HL-60 (cell line): Measurements from ENCODE around the gene TXNRD2.

Experiments
- DNase-seq, 2 experiments: peaks; one replicate each; pipeline ENCODE4 v3.0.0-alpha.2; 2010 to 2020; ENCODE audit warnings: low read depth in 1 of 2, low spot score in 1 of 2
- H3K27ac ChIP-seq: fragments of 250-450 bp; sonication (Bioruptor Pico); replicated peaks from 2 replicates; pipeline ENCODE4 v1.5.1; 2020; ENCODE audit warnings: mild to moderate bottlenecking, moderate library complexity
- H3K27me3 ChIP-seq: fragments of 250-450 bp; sonication (Bioruptor Pico); 2 replicates; pipeline ENCODE4 v1.5.1; 2021; ENCODE audit warnings: mild to moderate bottlenecking, moderate library complexity; ENCODE audit not compliant: insufficient read depth, poor library complexity, severe bottlenecking
- H3K4me3 ChIP-seq: replicated peaks from 2 replicates; pipeline ENCODE4 v1.5.1; 2011; ENCODE audit warnings: mild to moderate bottlenecking, control low read depth, low read length; ENCODE audit not compliant: insufficient read depth
- GABPA ChIP-seq: IDR thresholded peaks from 2 replicates; pipeline ENCODE4 v1.6.1; 2012; ENCODE audit warnings: low read depth
- POLR2AphosphoS5 ChIP-seq: IDR thresholded peaks from 2 replicates; pipeline ENCODE4 v1.6.1; 2012; ENCODE audit warnings: low read depth
- SPI1 ChIP-seq: IDR thresholded peaks from 2 replicates; pipeline ENCODE4 v1.6.1; 2012; ENCODE audit warnings: low read depth, mild to moderate bottlenecking, borderline replicate concordance
- TF ChIP-seq, protein P1 (sequence below): IDR thresholded peaks from 2 replicates; pipeline ENCODE4 v1.6.1; 2012; ENCODE audit warnings: low read depth; ENCODE audit not compliant: insufficient replicate concordance
- TF ChIP-seq, protein P2 (sequence below): IDR thresholded peaks from one replicate; pipeline ENCODE4 v1.5.1; 2011; ENCODE audit warnings: low read length, control low read depth, inconsistent platforms; ENCODE audit not compliant: insufficient read depth

TXNRD2 gene

DNA sequence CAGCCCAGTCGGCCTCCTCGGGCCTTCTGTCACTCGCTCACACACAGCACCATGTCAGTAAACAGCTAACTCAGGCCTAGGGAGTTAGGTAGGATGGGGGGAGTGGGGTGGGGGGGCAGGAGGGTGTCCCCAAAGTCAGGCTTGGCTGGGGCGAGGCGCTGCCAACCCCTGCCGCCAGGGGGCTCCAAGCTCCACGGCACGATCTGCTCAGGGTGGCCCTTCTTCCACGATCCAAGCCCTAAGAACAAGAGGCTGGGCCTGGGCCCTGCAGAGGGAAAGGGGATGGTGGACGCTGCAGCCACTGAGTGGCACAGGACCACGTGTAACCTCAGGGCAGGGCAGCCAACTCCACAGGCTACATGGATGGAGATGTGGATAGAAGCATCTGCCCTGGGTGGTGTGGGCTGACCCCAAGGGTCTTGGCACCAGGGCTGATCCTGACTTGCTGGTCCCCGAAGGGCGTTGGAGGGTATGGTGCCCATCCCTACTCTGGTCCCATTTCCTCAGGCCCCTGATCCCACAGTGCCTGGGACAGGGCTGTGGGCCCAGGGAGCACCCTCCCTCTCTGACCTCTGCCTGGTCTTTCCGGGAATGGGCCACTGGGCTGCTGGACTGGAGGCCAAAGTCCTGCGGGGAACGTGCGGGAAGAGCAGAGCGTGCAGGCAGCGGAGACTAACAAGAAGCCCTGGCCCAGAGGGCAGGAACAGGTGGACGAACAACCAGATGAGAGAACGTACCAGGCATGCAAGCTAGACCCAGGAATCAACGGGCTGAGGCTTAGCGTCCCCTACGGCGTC, 29.1 kb upstream of the TXNRD2 start:
- Histone ChIP-seq H3K4me3 (no peak overlapping the region), H3K27ac (no peak overlapping the region), H3K27me3 (no peaks in the 10 kb centered on the region)
- TF ChIP-seq GABPA (no peak), POLR2AphosphoS5 (no peak; the same call in 1 of the 2 replicates), SPI1 (no peak)
- TF ChIP-seq, protein P1, sequence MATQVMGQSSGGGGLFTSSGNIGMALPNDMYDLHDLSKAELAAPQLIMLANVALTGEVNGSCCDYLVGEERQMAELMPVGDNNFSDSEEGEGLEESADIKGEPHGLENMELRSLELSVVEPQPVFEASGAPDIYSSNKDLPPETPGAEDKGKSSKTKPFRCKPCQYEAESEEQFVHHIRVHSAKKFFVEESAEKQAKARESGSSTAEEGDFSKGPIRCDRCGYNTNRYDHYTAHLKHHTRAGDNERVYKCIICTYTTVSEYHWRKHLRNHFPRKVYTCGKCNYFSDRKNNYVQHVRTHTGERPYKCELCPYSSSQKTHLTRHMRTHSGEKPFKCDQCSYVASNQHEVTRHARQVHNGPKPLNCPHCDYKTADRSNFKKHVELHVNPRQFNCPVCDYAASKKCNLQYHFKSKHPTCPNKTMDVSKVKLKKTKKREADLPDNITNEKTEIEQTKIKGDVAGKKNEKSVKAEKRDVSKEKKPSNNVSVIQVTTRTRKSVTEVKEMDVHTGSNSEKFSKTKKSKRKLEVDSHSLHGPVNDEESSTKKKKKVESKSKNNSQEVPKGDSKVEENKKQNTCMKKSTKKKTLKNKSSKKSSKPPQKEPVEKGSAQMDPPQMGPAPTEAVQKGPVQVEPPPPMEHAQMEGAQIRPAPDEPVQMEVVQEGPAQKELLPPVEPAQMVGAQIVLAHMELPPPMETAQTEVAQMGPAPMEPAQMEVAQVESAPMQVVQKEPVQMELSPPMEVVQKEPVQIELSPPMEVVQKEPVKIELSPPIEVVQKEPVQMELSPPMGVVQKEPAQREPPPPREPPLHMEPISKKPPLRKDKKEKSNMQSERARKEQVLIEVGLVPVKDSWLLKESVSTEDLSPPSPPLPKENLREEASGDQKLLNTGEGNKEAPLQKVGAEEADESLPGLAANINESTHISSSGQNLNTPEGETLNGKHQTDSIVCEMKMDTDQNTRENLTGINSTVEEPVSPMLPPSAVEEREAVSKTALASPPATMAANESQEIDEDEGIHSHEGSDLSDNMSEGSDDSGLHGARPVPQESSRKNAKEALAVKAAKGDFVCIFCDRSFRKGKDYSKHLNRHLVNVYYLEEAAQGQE, result no peak
- TF ChIP-seq, protein P2, sequence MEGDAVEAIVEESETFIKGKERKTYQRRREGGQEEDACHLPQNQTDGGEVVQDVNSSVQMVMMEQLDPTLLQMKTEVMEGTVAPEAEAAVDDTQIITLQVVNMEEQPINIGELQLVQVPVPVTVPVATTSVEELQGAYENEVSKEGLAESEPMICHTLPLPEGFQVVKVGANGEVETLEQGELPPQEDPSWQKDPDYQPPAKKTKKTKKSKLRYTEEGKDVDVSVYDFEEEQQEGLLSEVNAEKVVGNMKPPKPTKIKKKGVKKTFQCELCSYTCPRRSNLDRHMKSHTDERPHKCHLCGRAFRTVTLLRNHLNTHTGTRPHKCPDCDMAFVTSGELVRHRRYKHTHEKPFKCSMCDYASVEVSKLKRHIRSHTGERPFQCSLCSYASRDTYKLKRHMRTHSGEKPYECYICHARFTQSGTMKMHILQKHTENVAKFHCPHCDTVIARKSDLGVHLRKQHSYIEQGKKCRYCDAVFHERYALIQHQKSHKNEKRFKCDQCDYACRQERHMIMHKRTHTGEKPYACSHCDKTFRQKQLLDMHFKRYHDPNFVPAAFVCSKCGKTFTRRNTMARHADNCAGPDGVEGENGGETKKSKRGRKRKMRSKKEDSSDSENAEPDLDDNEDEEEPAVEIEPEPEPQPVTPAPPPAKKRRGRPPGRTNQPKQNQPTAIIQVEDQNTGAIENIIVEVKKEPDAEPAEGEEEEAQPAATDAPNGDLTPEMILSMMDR, result peak; percentile 92
- DNase-seq, result peak in 1 of 2 experiments; percentile 69

DNA sequence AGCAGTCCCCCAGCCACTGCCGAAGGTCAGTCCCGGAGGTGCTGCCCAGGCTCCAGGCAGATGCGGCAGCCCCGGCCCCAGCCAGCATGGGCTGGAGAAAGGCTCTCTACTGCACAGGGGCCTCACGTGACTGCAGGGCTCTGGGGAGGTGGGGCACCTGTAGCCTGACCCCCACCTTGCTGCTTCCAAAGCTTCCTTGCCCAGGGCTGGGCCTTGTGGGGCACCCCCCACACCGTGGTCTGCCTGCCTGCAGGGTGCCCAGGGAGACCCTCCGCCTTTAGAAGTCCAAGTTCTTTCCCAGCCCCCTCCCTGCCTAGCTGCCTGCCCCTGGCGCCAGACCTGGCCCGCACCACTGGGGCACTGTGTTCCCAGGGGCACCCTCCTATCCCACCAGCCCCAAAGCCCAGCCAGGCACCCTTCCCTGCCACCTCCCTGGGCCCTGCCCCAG, 28.4 kb upstream of the TXNRD2 start:
- H3K27ac ChIP-seq, result no peak overlapping the region
- H3K27me3 ChIP-seq, result no peaks in the 10 kb centered on the region
- TF ChIP-seq SPI1 (no peak), POLR2AphosphoS5 (no peak)
- TF ChIP-seq, protein P2, result no peak
- TF ChIP-seq, protein P1, result no peak
- DNase-seq, result no peak
- no peak overlapping the region for H3K4me3 ChIP-seq

DNA sequence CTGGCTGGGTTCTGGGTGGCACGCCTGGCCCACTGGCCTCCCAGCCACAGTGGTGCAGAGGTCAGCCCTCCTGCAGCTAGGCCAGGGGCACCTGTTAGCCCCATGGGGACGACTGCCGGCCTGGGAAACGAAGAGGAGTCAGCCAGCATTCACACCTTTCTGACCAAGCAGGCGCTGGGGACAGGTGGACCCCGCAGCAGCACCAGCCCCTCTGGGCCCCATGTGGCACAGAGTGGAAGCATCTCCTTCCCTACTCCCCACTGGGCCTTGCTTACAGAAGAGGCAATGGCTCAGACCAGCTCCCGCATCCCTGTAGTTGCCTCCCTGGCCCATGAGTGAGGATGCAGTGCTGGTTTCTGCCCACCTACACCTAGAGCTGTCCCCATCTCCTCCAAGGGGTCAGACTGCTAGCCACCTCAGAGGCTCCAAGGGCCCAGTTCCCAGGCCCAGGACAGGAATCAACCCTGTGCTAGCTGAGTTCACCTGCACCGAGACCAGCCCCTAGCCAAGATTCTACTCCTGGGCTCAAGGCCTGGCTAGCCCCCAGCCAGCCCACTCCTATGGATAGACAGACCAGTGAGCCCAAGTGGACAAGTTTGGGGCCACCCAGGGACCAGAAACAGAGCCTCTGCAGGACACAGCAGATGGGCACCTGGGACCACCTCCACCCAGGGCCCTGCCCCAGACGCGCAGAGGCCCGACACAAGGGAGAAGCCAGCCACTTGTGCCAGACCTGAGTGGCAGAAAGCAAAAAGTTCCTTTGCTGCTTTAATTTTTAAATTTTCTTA, 27.7 kb upstream of the TXNRD2 start:
- DNase-seq, result no peak
- H3K4me3 ChIP-seq, result no peak overlapping the region
- no peaks in the 10 kb centered on the region for H3K27me3 ChIP-seq
- TF ChIP-seq, protein P2, result no peak
- TF ChIP-seq SPI1 (no peak), GABPA (no peak), POLR2AphosphoS5 (no peak; the same call in 1 of the 2 replicates)
- TF ChIP-seq, protein P1, result no peak
- no peak overlapping the region for H3K27ac ChIP-seq
